Measurements from ENCODE around the gene HBP1. TPM values are rescaled to one million over a fixed set of nuclear protein-coding genes. Genes with fewer than 3 reads are reported as not detected.

HBP1 gene
- polyA plus RNA-seq, 1 donor from 2014 or later = 37.7 TPM

GRCh38 chr7:107230334-107230733 is 61.5 kb downstream of the HBP1 start:
- Histone ChIP-seq H3K27ac (ENCODE audit: low read length) (no peak overlapping the region), H3K4me3 (ENCODE audit: low read length) (no peak overlapping the region), H3K9me3 (ENCODE audit: low read length) (no peaks in the 10 kb centered on the region), H3K36me3 (ENCODE audit: insufficient read depth, low read length) (no peaks in the 10 kb centered on the region), H2AFZ (ENCODE audit: low read depth, low read length) (no peak overlapping the region), H4K20me1 (ENCODE audit: insufficient read depth) (no peaks in the 10 kb centered on the region), H3K9me2 (ENCODE audit: insufficient read depth, low read length) (no peaks in the 10 kb centered on the region), H3K27me3 (ENCODE audit: insufficient read depth, low read depth, low read length) (no peaks in the 10 kb centered on the region), H3F3A (ENCODE audit: insufficient read depth, low read length, poor library complexity, severe bottlenecking) (no peaks in the 10 kb centered on the region), H3K79me2 (replicated peaks; ENCODE audit: insufficient read depth, low read length) (no peaks in the 10 kb centered on the region), H3K9ac (ENCODE audit: low read length) (no peak overlapping the region), H3K4me2 (ENCODE audit: low read length) (no peak overlapping the region)
- TF ChIP-seq REST (IDR thresholded peaks at IDR 0.05; ENCODE audit: borderline replicate concordance) (no peak), EP300 (conservative IDR thresholded peaks at IDR 0.05; ENCODE audit: poor library complexity, severe bottlenecking) (no peak), POLR2AphosphoS5 (IDR thresholded peaks at IDR 0.05) (no peak), EZH2 (IDR thresholded peaks at IDR 0.05; ENCODE audit: borderline replicate concordance, insufficient read depth, low read length, poor library complexity, severe bottlenecking) (no peak), MXI1 (conservative IDR thresholded peaks at IDR 0.05; ENCODE audit: poor library complexity, severe bottlenecking) (no peak), SMC3 (conservative IDR thresholded peaks at IDR 0.05; ENCODE audit: poor library complexity) (no peak)

- Histone ChIP-seq H3K9me2 (ENCODE audit: insufficient read depth, low read length) (no peaks in the 10 kb centered on the region), H3K27ac (ENCODE audit: low read length) (no peak overlapping the region), H3K36me3 (ENCODE audit: insufficient read depth, low read length) (no peaks in the 10 kb centered on the region), H3F3A (ENCODE audit: insufficient read depth, low read length, poor library complexity, severe bottlenecking) (no peaks in the 10 kb centered on the region), H4K20me1 (ENCODE audit: insufficient read depth) (no peaks in the 10 kb centered on the region), H3K9ac (ENCODE audit: low read length) (no peak overlapping the region), H3K79me2 (replicated peaks; ENCODE audit: insufficient read depth, low read length) (no peaks in the 10 kb centered on the region), H2AFZ (ENCODE audit: low read depth, low read length) (no peak overlapping the region), H3K4me2 (ENCODE audit: low read length) (no peak overlapping the region), H3K9me3 (ENCODE audit: low read length) (no peaks in the 10 kb centered on the region), H3K27me3 (ENCODE audit: insufficient read depth, low read depth, low read length) (no peaks in the 10 kb centered on the region), H3K4me3 (ENCODE audit: low read length) (no peak overlapping the region)
- TF ChIP-seq TAF1 (IDR thresholded peaks at IDR 0.05; ENCODE audit: low read depth) (no peak), RAD21 (conservative IDR thresholded peaks at IDR 0.05) (no peak), EZH2 (IDR thresholded peaks at IDR 0.05; ENCODE audit: borderline replicate concordance, insufficient read depth, low read length, poor library complexity, severe bottlenecking) (no peak), EP300 (conservative IDR thresholded peaks at IDR 0.05; ENCODE audit: poor library complexity, severe bottlenecking) (no peak), SMC3 (conservative IDR thresholded peaks at IDR 0.05; ENCODE audit: poor library complexity) (no peak), MXI1 (conservative IDR thresholded peaks at IDR 0.05; ENCODE audit: poor library complexity, severe bottlenecking) (no peak), REST (IDR thresholded peaks at IDR 0.05; ENCODE audit: borderline replicate concordance) (no peak), POLR2AphosphoS5 (IDR thresholded peaks at IDR 0.05) (no peak), CTCF (IDR thresholded peaks at IDR 0.05; ENCODE audit: poor library complexity, severe bottlenecking) (no peak)
Measured at GRCh38 chr7:107232568-107233090, 63.8 kb downstream of the HBP1 start.

Data from neural cell (in vitro differentiated cells).